Gastroesophageal sphincter (tissue), 4 donors: ENCODE measurements around the gene HSD11B1L. TPM values are rescaled to one million over a fixed set of nuclear protein-coding genes. Genes with fewer than 3 reads are reported as not detected.

Source experiments
- ATAC-seq: fragments of 150-250 bp; one replicate; pipeline ENCODE4 v1.9.1; 2016; ENCODE audit warnings: mild to moderate bottlenecking, moderate library complexity
- H3K27ac ChIP-seq, 4 donors: fragments of 200-600 bp; sonication (generic) in 3 of 4; 1 replicate in 3 of 4; 2 replicates in 1 of 4; pipeline ENCODE4 v1.5.1; 2016 to 2019
- H3K27me3 ChIP-seq: fragments of 200-600 bp; sonication (generic); one replicate; pipeline ENCODE4 v1.5.1; 2019
- H3K36me3 ChIP-seq, 2 donors: fragments of 200-600 bp; sonication (generic); one replicate each; pipeline ENCODE4 v1.5.1; 2019; ENCODE audit warnings: control low read depth in 1 of 2
- H3K4me1 ChIP-seq, 3 donors: fragments of 200-600 bp; sonication (generic); 1 replicate in 2 of 3; 2 replicates in 1 of 3; pipeline ENCODE4 v1.5.1; 2016 to 2019; ENCODE audit warnings: control low read depth in 2 of 3
- H3K4me3 ChIP-seq, 2 donors: fragments of 200-600 bp; sonication (generic); one replicate each; pipeline ENCODE4 v1.5.1; 2019; ENCODE audit warnings: mild to moderate bottlenecking in 1 of 2, moderate library complexity in 1 of 2
- H3K9me3 ChIP-seq, 3 donors: fragments of 200-600 bp; sonication (generic); one replicate each; pipeline ENCODE4 v1.5.1; 2017 to 2019; ENCODE audit warnings: control low read depth in 2 of 3
- CTCF ChIP-seq, 4 experiments: fragments of 200-600 bp in 2 of 4; fragments of 450-650 bp in 2 of 4; sonication (generic) in 1 of 4; IDR thresholded peaks; one replicate each; pipeline ENCODE4 v1.5.1; 2017 to 2019; ENCODE audit warnings: antibody characterized with exemption in 4 of 4, mild to moderate bottlenecking in 2 of 4, moderate library complexity in 2 of 4
- EP300 ChIP-seq: sonication (generic); formaldehyde crosslinking; IDR thresholded peaks from one replicate; pipeline ENCODE4 v1.6.1; 2017; ENCODE audit warnings: antibody characterized with exemption, mild to moderate bottlenecking
- POLR2A ChIP-seq, 2 donors: fragments of 450-650 bp; IDR thresholded peaks; one replicate each; pipeline ENCODE4 v1.6.1; 2017; ENCODE audit warnings: antibody characterized with exemption in 2 of 2, mild to moderate bottlenecking in 2 of 2, moderate library complexity in 1 of 2
- POLR2AphosphoS5 ChIP-seq: sonication (generic); formaldehyde crosslinking; IDR thresholded peaks from one replicate; pipeline ENCODE4 v1.6.1; 2017; ENCODE audit warnings: antibody characterized with exemption
- WGBS, 2 donors: methylation state at CpG; one replicate each; pipeline ENCODE4 v1.1.5; 2018; ENCODE audit warnings: low coverage in 1 of 2; 5-methylcytosine and 5-hydroxymethylcytosine counted together
- total RNA-seq, 4 donors: library from RNA; depleted of rRNA; stranded (reverse); fragments of >200 nt; gene quantifications; one replicate each; pipeline ENCODE4 v1.1.0, GENCODE V29; 2016

HSD11B1L gene
- total RNA-seq, 4 donors from 2014 or later: 11.2 to 22.9 (median 18.9) TPM

GRCh38 chr19:5669212-5669611 is 11.6 kb upstream of the HSD11B1L start:
- H3K27ac ChIP-seq: no peak overlapping the region
- H3K27me3 ChIP-seq: no peaks in the 10 kb centered on the region
- H3K9me3 ChIP-seq: no peaks in the 10 kb centered on the region
- peaks cover 0 to 73% of the 10 kb centered on the region in 2 donors for H3K36me3 ChIP-seq
- H3K4me3 ChIP-seq: no peak overlapping the region
- H3K4me1 ChIP-seq: no peaks in the 10 kb centered on the region
- TF ChIP-seq POLR2AphosphoS5: no peak
- TF ChIP-seq POLR2A (IDR thresholded peaks at IDR 0.05): no peak
- no peak for TF ChIP-seq CTCF (IDR thresholded peaks at IDR 0.05)
- no peak for TF ChIP-seq EP300
- 84% methylated on average over 7 of the region's 11 CpGs; no CpG with 5 or more reads in 1 of the 2 donors for WGBS, 2 donors
- ATAC-seq: no peak

GRCh38 chr19:5671600-5671999 is 9.2 kb upstream of the HSD11B1L start:
- H3K9me3 ChIP-seq: no peaks in the 10 kb centered on the region
- ATAC-seq: no peak
- no peaks in the 10 kb centered on the region for H3K27me3 ChIP-seq
- peaks cover 0 to 49% of the 10 kb centered on the region in 2 donors for H3K36me3 ChIP-seq
- H3K27ac ChIP-seq: no peak overlapping the region
- no peak for TF ChIP-seq EP300
- no peak for TF ChIP-seq CTCF (IDR thresholded peaks at IDR 0.05)
- no peak for TF ChIP-seq POLR2A (IDR thresholded peaks at IDR 0.05)
- no peak for TF ChIP-seq POLR2AphosphoS5
- no peaks in the 10 kb centered on the region for H3K4me1 ChIP-seq
- WGBS, 2 donors: 100% methylated on average over 1 of the region's 7 CpGs; no CpG with 5 or more reads in 1 of the 2 donors
- H3K4me3 ChIP-seq: no peak overlapping the region

GRCh38 chr19:5672708-5673459 is 7.9 kb upstream of the HSD11B1L start:
- 86 to 95% methylated on average over 4 to 7 of the region's 13 CpGs for WGBS, 2 donors
- no peak for ATAC-seq
- H3K4me1 ChIP-seq: no peaks in the 10 kb centered on the region
- no peaks in the 10 kb centered on the region for H3K27me3 ChIP-seq
- TF ChIP-seq POLR2A (IDR thresholded peaks at IDR 0.05) (no peak), POLR2AphosphoS5 (no peak), EP300 (no peak), CTCF (IDR thresholded peaks at IDR 0.05) (no peak)
- H3K36me3 ChIP-seq: peaks cover 0 to 42% of the 10 kb centered on the region in 2 donors
- H3K4me3 ChIP-seq: no peak overlapping the region
- no peak overlapping the region for H3K27ac ChIP-seq
- H3K9me3 ChIP-seq: no peaks in the 10 kb centered on the region

- Histone ChIP-seq H3K36me3 (peaks cover 0 to 42% of the 10 kb centered on the region in 2 donors), H3K9me3 (no peaks in the 10 kb centered on the region), H3K27me3 (no peaks in the 10 kb centered on the region), H3K27ac (no peak overlapping the region), H3K4me1 (peaks cover 0 to 9% (median 0%) of the 10 kb centered on the region in 3 donors), H3K4me3 (no peak overlapping the region)
- TF ChIP-seq POLR2A (IDR thresholded peaks at IDR 0.05): no peak
- no peak for TF ChIP-seq POLR2AphosphoS5
- no peak for TF ChIP-seq EP300
- no peak for TF ChIP-seq CTCF (IDR thresholded peaks at IDR 0.05)
- ATAC-seq: no peak
- 100% methylated on average over 1 of the region's 1 CpG for WGBS, 2 donors
Measured at GRCh38 chr19:5673752-5674151, 7.1 kb upstream of the HSD11B1L start.

GRCh38 chr19:5674714-5675113 is 6.1 kb upstream of the HSD11B1L start:
- Histone ChIP-seq H3K27me3 (no peaks in the 10 kb centered on the region), H3K4me1 (peaks cover 0 to 18% (median 8%) of the 10 kb centered on the region in 3 donors), H3K4me3 (no peak overlapping the region), H3K27ac (no peak overlapping the region), H3K36me3 (peaks cover 0 to 36% of the 10 kb centered on the region in 2 donors), H3K9me3 (no peaks in the 10 kb centered on the region)
- TF ChIP-seq EP300 (no peak), POLR2AphosphoS5 (no peak), POLR2A (IDR thresholded peaks at IDR 0.05) (no peak), CTCF (IDR thresholded peaks at IDR 0.05) (no peak)
- 90% methylated on average over 2 of the region's 5 CpGs; no CpG with 5 or more reads in 1 of the 2 donors for WGBS, 2 donors
- ATAC-seq: no peak
